ENCODE data around the gene TEX14.

The TEX14 gene

GRCh38 chr17:58640202-58640601, 51.6 kb downstream of the TEX14 start:
- Histone ChIP-seq H3K79me2 (no peaks in the 10 kb centered on the region), H3K36me3 (ENCODE audit: control insufficient read depth, insufficient read depth, low read length) (no peaks in the 10 kb centered on the region), H3K27me3 (ENCODE audit: control insufficient read depth, insufficient read depth, low read length) (no peaks in the 10 kb centered on the region), H3K9me3 (ENCODE audit: control insufficient read depth, low read length) (no peaks in the 10 kb centered on the region), H3K27ac (no peak overlapping the region), H3K4me3 (ENCODE audit: low read depth, low read length) (no peak overlapping the region), H3K9ac (no peak overlapping the region), H3K4me1 (no peaks in the 10 kb centered on the region), H2AFZ (no peak overlapping the region), H3K4me2 (ENCODE audit: low read length) (no peak overlapping the region)
- no peak for TF ChIP-seq CTCF (IDR thresholded peaks at IDR 0.05)

- no peak overlapping the region for H2AFZ ChIP-seq
- no peaks in the 10 kb centered on the region for H3K36me3 ChIP-seq (ENCODE audit: control insufficient read depth, insufficient read depth, low read length)
- H3K4me3 ChIP-seq (ENCODE audit: low read depth, low read length) = no peak overlapping the region
- no peaks in the 10 kb centered on the region for H3K79me2 ChIP-seq
- no peak for TF ChIP-seq CTCF (IDR thresholded peaks at IDR 0.05)
- H3K27ac ChIP-seq = no peak overlapping the region
- H3K4me2 ChIP-seq (ENCODE audit: low read length) = no peak overlapping the region
- H3K4me1 ChIP-seq = no peaks in the 10 kb centered on the region
- no peaks in the 10 kb centered on the region for H3K27me3 ChIP-seq (ENCODE audit: control insufficient read depth, insufficient read depth, low read length)
- H3K9me3 ChIP-seq (ENCODE audit: control insufficient read depth, low read length) = no peaks in the 10 kb centered on the region
- no peak overlapping the region for H3K9ac ChIP-seq
These were observed 52.2 kb downstream of the TEX14 start for GRCh38 chr17:58639681-58640080.

- Histone ChIP-seq H3K4me1 (no peaks in the 10 kb centered on the region), H2AFZ (no peak overlapping the region), H3K9ac (no peak overlapping the region), H3K4me3 (ENCODE audit: low read depth, low read length) (no peak overlapping the region), H3K9me3 (ENCODE audit: control insufficient read depth, low read length) (no peaks in the 10 kb centered on the region), H3K27ac (no peak overlapping the region), H3K4me2 (ENCODE audit: low read length) (no peak overlapping the region), H3K27me3 (ENCODE audit: control insufficient read depth, insufficient read depth, low read length) (no peaks in the 10 kb centered on the region), H3K79me2 (no peaks in the 10 kb centered on the region), H3K36me3 (ENCODE audit: control insufficient read depth, insufficient read depth, low read length) (no peaks in the 10 kb centered on the region)
- TF ChIP-seq CTCF (IDR thresholded peaks at IDR 0.05) = no peak
These were observed 54.8 kb downstream of the TEX14 start for GRCh38 chr17:58637011-58637570.

GRCh38 chr17:58632324-58633314, 59.2 kb downstream of the TEX14 start:
- TF ChIP-seq CTCF (IDR thresholded peaks at IDR 0.05) = no peak
- Histone ChIP-seq H3K4me3 (ENCODE audit: low read depth, low read length) (peak overlapping the region; percentile 49), H3K4me2 (ENCODE audit: low read length) (peak overlapping the region; percentile 47), H2AFZ (peak overlapping the region; percentile 61), H3K27ac (peak overlapping the region; percentile 59), H3K79me2 (no peaks in the 10 kb centered on the region), H3K36me3 (ENCODE audit: control insufficient read depth, insufficient read depth, low read length) (no peaks in the 10 kb centered on the region), H3K4me1 (no peaks in the 10 kb centered on the region), H3K9ac (no peak overlapping the region), H3K27me3 (ENCODE audit: control insufficient read depth, insufficient read depth, low read length) (no peaks in the 10 kb centered on the region), H3K9me3 (ENCODE audit: control insufficient read depth, low read length) (no peaks in the 10 kb centered on the region)

Measured in parathyroid adenoma (tissue), 2 donors.